GM12878 (cell line): Measurements from ENCODE around the gene CXCL13. TPM values are rescaled to one million over a fixed set of nuclear protein-coding genes. Genes with fewer than 3 reads are reported as not detected.

Source experiments
- ATAC-seq: fragments of 200-7000 bp; cut with Tn5 transposase; 3 replicates; pipeline ENCODE4 v1.9.1; 2020; ENCODE audit warnings: mild to moderate bottlenecking, moderate library complexity
- BruUV-seq: library from RNA; stranded (reverse); fragments of 400-500 nt; replicated peaks from 2 replicates; lab custom pipeline; 2021; lab: Mats Ljungman, UMichigan
- CTCF ChIA-PET: fragments of 300-600 bp; sonication (Branson Sonifier 250); formaldehyde crosslinking; extraction: SDS; loops from one replicate; lab custom pipeline; 2021; ENCODE audit warnings: inconsistent platforms; lab: Yijun Ruan, JAX
- POLR2A ChIA-PET: fragments of 350-600 bp; formaldehyde crosslinking; extraction: SDS; loops from one replicate; lab custom pipeline; 2021; ENCODE audit warnings: inconsistent platforms; lab: Charles Lee
- RAD21 ChIA-PET: fragments of 300-600 bp; sonication (Branson Sonifier 250); formaldehyde crosslinking; loops from one replicate; lab custom pipeline; 2023; ENCODE audit warnings: antibody characterized with exemption; ENCODE audit not compliant: unreplicated experiment; lab: Charles Lee
- SMC1A ChIA-PET: fragments of 300-600 bp; sonication (Branson Sonifier 250); formaldehyde crosslinking; loops from one replicate; lab custom pipeline; 2023; ENCODE audit not compliant: unreplicated experiment, uncharacterized antibody; lab: Charles Lee
- DNase-seq: peaks from one replicate; pipeline ENCODE4 v3.0.0-alpha.2; 2011; ENCODE audit warnings: low read depth, low spot score
- FAIRE-seq: peaks from 3 replicates; lab custom pipeline; 2011; peaks lifted over from hg19 to GRCh38; lab: Jason Lieb, UNC
- H2AFZ ChIP-seq: 2 replicates; pipeline ENCODE4 v1.6.0; 2011; ENCODE audit warnings: low read depth, low read length, control low read depth; ENCODE audit not compliant: control insufficient read depth
- H3K27ac ChIP-seq: 2 replicates; pipeline ENCODE4 v1.5.1; 2011; ENCODE audit warnings: control low read depth; ENCODE audit not compliant: control insufficient read depth, insufficient read depth
- H3K27me3 ChIP-seq, 2 experiments: replicated peaks in 1 of 2; 2 replicates each; pipeline versions ENCODE4 v1.6.0 to v1.6.1; 2011; ENCODE audit warnings: low read length in 1 of 2; ENCODE audit not compliant: control insufficient read depth in 2 of 2, insufficient read depth in 2 of 2
- H3K36me3 ChIP-seq, 2 experiments: 2 replicates each; pipeline ENCODE4 v1.5.1; 2011; ENCODE audit warnings: low read length in 1 of 2; ENCODE audit not compliant: control insufficient read depth in 2 of 2, insufficient read depth in 2 of 2
- H3K4me1 ChIP-seq: 2 replicates; pipeline ENCODE4 v1.6.1; 2011; ENCODE audit warnings: mild to moderate bottlenecking, low read length, moderate library complexity, mixed read lengths; ENCODE audit not compliant: control insufficient read depth, insufficient read depth
- H3K4me2 ChIP-seq: 2 replicates; pipeline ENCODE4 v1.6.0; 2011; ENCODE audit warnings: control low read depth; ENCODE audit not compliant: control insufficient read depth, insufficient read depth
- H3K4me3 ChIP-seq: fragments of 200-600 bp; sonication (generic); 2 replicates; pipeline ENCODE4 v1.5.1; 2016
- H3K79me2 ChIP-seq: 2 replicates; pipeline ENCODE4 v1.6.0; 2011; ENCODE audit warnings: low read length; ENCODE audit not compliant: control insufficient read depth, insufficient read depth
- H3K9ac ChIP-seq: 2 replicates; pipeline ENCODE4 v1.8.0; 2011; ENCODE audit warnings: low read length, control low read depth, mixed read lengths; ENCODE audit not compliant: control insufficient read depth, insufficient read depth
- H3K9me3 ChIP-seq: replicated peaks from 3 replicates; pipeline ENCODE4 v1.5.1; 2011; ENCODE audit warnings: mild to moderate bottlenecking, low read length; ENCODE audit not compliant: control insufficient read depth, insufficient read depth
- H4K20me1 ChIP-seq: 2 replicates; pipeline ENCODE4 v1.6.0; 2011; ENCODE audit not compliant: control insufficient read depth, insufficient read depth
- BCL11A ChIP-seq: IDR thresholded peaks from 2 replicates; pipeline ENCODE4 v1.6.1; 2011; ENCODE audit warnings: low read depth, low read length
- EED ChIP-seq: sonication (generic); IDR thresholded peaks from 2 replicates; pipeline ENCODE4 v1.6.1; 2016; ENCODE audit warnings: antibody characterized with exemption, low read depth
- EGR1 ChIP-seq, 2 experiments: IDR thresholded peaks; 1 replicate in 1 of 2; 2 replicates in 1 of 2; pipeline ENCODE4 v1.6.1; 2011 to 2012; ENCODE audit warnings: low read depth in 2 of 2, low read length in 2 of 2, borderline replicate concordance in 1 of 2, mild to moderate bottlenecking in 1 of 2, moderate library complexity in 1 of 2
- IKZF1 ChIP-seq: fragments of 450-650 bp; conservative IDR thresholded peaks from 2 replicates; pipeline ENCODE4 v1.6.1; 2017; ENCODE audit warnings: antibody characterized with exemption, mild to moderate bottlenecking
- IKZF2 ChIP-seq, 2 experiments: fragments of 450-650 bp; IDR thresholded peaks; 2 replicates each; pipeline ENCODE4 v1.6.1; 2017; ENCODE audit warnings: mild to moderate bottlenecking in 2 of 2, moderate library complexity in 2 of 2
- JUNB ChIP-seq: IDR thresholded peaks from 2 replicates; pipeline ENCODE4 v1.6.1; 2016; ENCODE audit warnings: antibody characterized with exemption, mild to moderate bottlenecking
- MEF2A ChIP-seq: IDR thresholded peaks from 2 replicates; pipeline ENCODE4 v1.6.1; 2011; ENCODE audit warnings: low read depth, mild to moderate bottlenecking, low read length, moderate library complexity; ENCODE audit not compliant: insufficient read depth
- MEF2B ChIP-seq: fragments of 450-650 bp; IDR thresholded peaks from 2 replicates; pipeline ENCODE4 v1.6.1; 2018; ENCODE audit warnings: mild to moderate bottlenecking, moderate library complexity; ENCODE audit not compliant: partially characterized antibody, poor library complexity, severe bottlenecking
- NR2C2 ChIP-seq: IDR thresholded peaks from 2 replicates; pipeline ENCODE4 v1.6.1; 2011; ENCODE audit warnings: borderline replicate concordance, low read depth; ENCODE audit not compliant: control insufficient read depth, insufficient read length
- PKNOX1 ChIP-seq: fragments of 450-650 bp; IDR thresholded peaks from 2 replicates; pipeline ENCODE4 v1.6.1; 2016; ENCODE audit warnings: mild to moderate bottlenecking
- POLR2AphosphoS2 ChIP-seq: IDR thresholded peaks from 2 replicates; pipeline ENCODE4 v1.6.1; 2011; ENCODE audit warnings: low read depth, mild to moderate bottlenecking, low read length, improper control_type of control experiment, moderate library complexity
- RUNX3 ChIP-seq: IDR thresholded peaks from 2 replicates; pipeline ENCODE4 v1.6.1; 2012; ENCODE audit warnings: low read length, inconsistent platforms
- SMARCA5 ChIP-seq: fragments of 450-650 bp; IDR thresholded peaks from 2 replicates; pipeline ENCODE4 v1.6.1; 2017; ENCODE audit warnings: mild to moderate bottlenecking
- STAT1 ChIP-seq: fragments of 450-650 bp; conservative IDR thresholded peaks from 2 replicates; pipeline ENCODE4 v1.6.1; 2014; ENCODE audit warnings: antibody characterized with exemption, mild to moderate bottlenecking
- WGBS: methylation state at CpG from one replicate; pipeline ENCODE4 v1.1.6; 2016; ENCODE audit warnings: low lambda C conversion rate; ENCODE audit not compliant: insufficient replicate concordance, insufficient coverage; ENCODE audit errors: missing lambda C conversion rate; 5-methylcytosine and 5-hydroxymethylcytosine counted together
- in situ Hi-C: fragments of 300-500 bp; cut with MboI; formaldehyde crosslinking; loops from 9 replicates; pipeline ENCODE4 v1.14.3; 2018; ENCODE audit warnings: mixed read lengths
- intact Hi-C: fragments of 100-400 bp; cut with micrococcal nuclease; formaldehyde crosslinking; loops from one replicate; pipeline ENCODE4 v1.14.2; 2022; ENCODE audit not compliant: unreplicated experiment
- polyA plus RNA-seq, 11 experiments: library from polyadenylated mRNA; depleted of rRNA in 4 of 11; unstranded in 6 of 11; stranded (reverse) in 5 of 11; fragments of >200 nt; fragmentation: Nextera tagmentation in 4 of 11; fragmentation: Illumina TruSeq in 1 of 11; extraction: Ambion mirVana in 4 of 11; extraction: Trizol in 1 of 11; gene quantifications; 1 replicate in 1 of 11; 2 replicates in 10 of 11; pipeline versions ENCODE4 v1.2.1 to v1.2.3, GENCODE V29; 2011 to 2016; ENCODE audit warnings: inconsistent platforms in 2 of 11, missing spikeins in 2 of 11, low read depth in 1 of 11
- total RNA-seq, 4 experiments: library from RNA; depleted of rRNA in 3 of 4; stranded (reverse); fragments of >200 nt in 3 of 4; fragmentation: Illumina TruSeq in 1 of 4; extraction: Trizol in 1 of 4; gene quantifications; 2 replicates each; pipeline versions ENCODE4 v1.2.1 to v1.2.3, GENCODE V29; 2013 to 2021

CXCL13 gene
- total and polyA plus RNA-seq, 10 of the 15 experiments (the other 5 are each of a cell fraction or from before 2014, with no cell fraction given), result 0.05 to 0.16 TPM; not detected in 8

GRCh38 chr4:77579406-77580076 lies 26.1 kb upstream of the CXCL13 start (continued):
- TF ChIP-seq PKNOX1, result no peak
- TF ChIP-seq SMARCA5, result no peak
- no peak for TF ChIP-seq MEF2A
- TF ChIP-seq NR2C2, result no peak
- no peak for TF ChIP-seq BCL11A
- TF ChIP-seq RUNX3, result no peak
- no peak for TF ChIP-seq STAT1

GRCh38 chr4:77581724-77582123 lies 23.9 kb upstream of the CXCL13 start:
- no peak for TF ChIP-seq EGR1 (IDR thresholded peaks at IDR 0.05; ENCODE audit: borderline replicate concordance in 1 of 2, low read depth in 2 of 2, low read length in 2 of 2)
- peak; percentile 42; the same call in 1 of the 2 replicates for TF ChIP-seq IKZF1
- no peak for TF ChIP-seq MEF2B
- 0 out of 2 replicates have a peak, but pooled peaks have one; percentile 16 for TF ChIP-seq JUNB
- no peak for TF ChIP-seq POLR2AphosphoS2
- peak; percentile 38 to 45; a peak in 3 of 4 replicates for TF ChIP-seq IKZF2 (IDR thresholded peaks at IDR 0.05)
- TF ChIP-seq EED, result no peak
- TF ChIP-seq, all 136 proteins: peak for 3
- Histone ChIP-seq H3K9me3 (peaks cover 2% of the 10 kb centered on the region; the same call in 2 of the 3 replicates), H4K20me1 (no peaks in the 10 kb centered on the region), H3K27ac (no peak overlapping the region), H3K4me2 (no peak overlapping the region), H3K79me2 (no peaks in the 10 kb centered on the region), H3K27me3 (no peaks in the 10 kb centered on the region), H2AFZ (no peak overlapping the region), H3K36me3 (no peaks in the 10 kb centered on the region), H3K4me1 (peaks cover 6% of the 10 kb centered on the region), H3K9ac (no peak overlapping the region), H3K4me3 (no peak overlapping the region)
- peak; percentile 35 for FAIRE-seq
- in situ Hi-C loops, result no loop called here
- no peak for DNase-seq
- BruUV-seq, result no TSS peak
- peak; percentile 72 for ATAC-seq
- WGBS, result 16% methylated on average over 4 of the region's 4 CpGs
- RAD21 ChIA-PET, result no interaction called here
- CTCF ChIA-PET, result interaction anchor here (1.4 kb wide), 1 partner anchor 18 kb away, joined by 4 read pairs; no protein-coding TSS in a partner anchor
- SMC1A ChIA-PET, result interaction anchor here (0.8 kb wide), 2 partner anchors 20 to 82 kb away, joined by 3 read pairs; no protein-coding TSS in a partner anchor
- intact Hi-C loops, result no loop called here
- POLR2A ChIA-PET, result no interaction called here
